HG02870 (cell line): ENCODE results near the gene CFAP300.
A peak's percentile ranks its signal among the peaks of the same experiment; 100 is the strongest.

ENCODE experiments used
- ATAC-seq: cut with Tn5 transposase; IDR thresholded peaks from one replicate; pipeline ENCODE4 v1.9.1; 2021; ENCODE audit warnings: mild to moderate bottlenecking, moderate library complexity; ENCODE audit not compliant: unreplicated experiment

The CFAP300 gene

GRCh38 chr11:102071497-102072472 is 24.5 kb downstream of the CFAP300 start:
- ATAC-seq: no peak

- ATAC-seq: no peak
These were observed 26.0 kb downstream of the CFAP300 start for GRCh38 chr11:102073253-102073652.

- no peak for ATAC-seq
These were observed 32.4 kb downstream of the CFAP300 start for GRCh38 chr11:102079625-102080024.

- no peak for ATAC-seq
These were observed 34.1 kb downstream of the CFAP300 start for GRCh38 chr11:102081313-102081712.

GRCh38 chr11:102085864-102086551 is 38.8 kb downstream of the CFAP300 start:
- no peak for ATAC-seq

GRCh38 chr11:102097186-102097585 is 49.9 kb downstream of the CFAP300 start:
- no peak for ATAC-seq

GRCh38 chr11:102099755-102100154 is 52.5 kb downstream of the CFAP300 start:
- no peak for ATAC-seq

GRCh38 chr11:102108734-102109440 is 61.6 kb downstream of the CFAP300 start:
- no peak for ATAC-seq

- ATAC-seq: peak; percentile 81
These were observed 62.9 kb downstream of the CFAP300 start, which contains the start of gene YAP1 for GRCh38 chr11:102109896-102110760. YAP1 (plus strand) TSS chr11:102110447; CDS start chr11:102110849, 402 bp downstream.

- ATAC-seq: no peak
These were observed 63.4 kb downstream of the CFAP300 start for GRCh38 chr11:102110761-102111010.

- no peak for ATAC-seq
These were observed 64.0 kb downstream of the CFAP300 start for GRCh38 chr11:102111011-102111786.

- ATAC-seq: no peak
These were observed 64.7 kb downstream of the CFAP300 start for GRCh38 chr11:102111787-102112508.

GRCh38 chr11:102112509-102112821 is 65.2 kb downstream of the CFAP300 start:
- no peak for ATAC-seq

- no peak for ATAC-seq
These were observed 66.8 kb downstream of the CFAP300 start for GRCh38 chr11:102114032-102114431.

- ATAC-seq: no peak
These were observed 68.3 kb downstream of the CFAP300 start for GRCh38 chr11:102115557-102115956.

GRCh38 chr11:102116453-102117205 is 69.4 kb downstream of the CFAP300 start:
- ATAC-seq: no peak

- ATAC-seq: no peak
These were observed 70.4 kb downstream of the CFAP300 start for GRCh38 chr11:102117472-102118113.

- no peak for ATAC-seq
These were observed 71.7 kb downstream of the CFAP300 start for GRCh38 chr11:102118937-102119336.
